GM18499 (cell line): Measurements from ENCODE around the gene NAV2.
A peak's percentile ranks its signal among the peaks of the same experiment; 100 is the strongest.

Source experiments
- ATAC-seq: cut with Tn5 transposase; IDR thresholded peaks from one replicate; pipeline ENCODE4 v1.9.1; 2021; ENCODE audit warnings: moderate number of reproducible peaks; ENCODE audit not compliant: insufficient read depth, unreplicated experiment

NAV2 gene

GRCh38 chr11:19712281-19713195 lies at the start of gene NAV2:
Gene NAV2 (plus strand): TSS chr11:19712837. CDS start chr11:19713696, 859 bp downstream.
- ATAC-seq = peak; percentile 78

GRCh38 chr11:19663206-19663605 lies 49.4 kb upstream of the NAV2 start:
- no peak for ATAC-seq

- no peak for ATAC-seq
Measured at GRCh38 chr11:19664886-19665548, 47.6 kb upstream of the NAV2 start.

GRCh38 chr11:19666951-19667350 lies 45.7 kb upstream of the NAV2 start:
- no peak for ATAC-seq

DNA sequence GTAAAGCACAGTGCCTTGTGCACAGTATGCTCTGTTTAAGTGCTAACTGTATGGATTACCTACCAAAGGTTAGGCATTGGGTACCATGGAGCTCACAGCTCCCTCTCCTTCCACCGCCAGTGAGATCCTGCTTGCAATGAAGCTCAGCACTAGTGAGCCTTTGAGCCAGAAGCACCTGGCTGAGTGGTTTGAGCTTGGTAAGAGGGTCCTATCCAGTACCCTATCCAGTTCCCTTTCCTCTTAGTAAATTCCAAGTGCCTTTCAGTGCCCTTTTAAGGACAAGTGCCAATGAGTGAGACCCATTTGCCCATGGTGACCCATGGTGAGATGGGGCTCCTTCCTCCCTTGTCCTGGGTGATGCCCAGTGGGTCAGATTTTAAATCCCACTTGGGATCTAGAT lies 43.1 kb upstream of the NAV2 start:
- ATAC-seq = no peak

GRCh38 chr11:19670030-19670791 lies 42.4 kb upstream of the NAV2 start:
- ATAC-seq = no peak

- no peak for ATAC-seq
Measured at GRCh38 chr11:19672586-19673206, 39.9 kb upstream of the NAV2 start.

DNA sequence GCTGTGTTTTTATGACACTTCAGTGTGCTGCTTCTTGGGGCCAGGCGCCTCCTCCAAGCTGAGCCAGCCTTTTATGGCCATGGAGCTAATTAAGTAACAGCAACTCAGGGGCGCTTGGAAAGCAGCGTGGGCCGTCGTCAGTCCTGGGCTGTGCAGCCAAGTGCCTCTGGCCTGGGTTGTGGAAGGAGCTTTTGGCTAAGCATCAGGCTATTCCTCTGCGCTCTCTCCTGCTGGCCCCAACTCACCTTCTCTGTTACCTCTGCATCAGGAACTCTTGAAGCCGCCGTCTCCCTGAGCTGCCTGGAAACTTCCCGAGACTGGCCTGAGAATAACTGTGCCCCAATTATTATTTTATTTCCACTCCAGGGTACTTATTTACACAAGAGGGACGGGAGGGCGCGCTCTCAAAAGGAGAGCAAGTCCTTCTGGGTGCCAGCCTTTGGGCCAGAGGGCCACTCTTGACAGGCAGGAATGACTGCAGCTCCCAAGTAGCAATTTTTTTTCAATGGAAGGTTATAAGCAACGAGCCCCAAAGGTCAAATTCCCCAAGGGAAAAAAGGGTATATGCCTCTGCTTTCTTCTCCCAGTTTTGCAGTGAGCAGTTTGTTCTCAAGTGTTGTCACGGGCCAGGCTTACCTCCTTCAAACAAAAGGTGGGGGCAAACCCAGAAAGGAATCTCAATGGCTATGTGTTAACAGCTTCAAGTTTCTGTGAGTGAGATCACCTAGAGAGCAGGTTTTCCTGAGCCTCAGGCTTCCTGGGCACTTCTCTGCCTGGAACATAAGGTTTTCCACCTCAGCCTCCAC lies 38.5 kb upstream of the NAV2 start:
- ATAC-seq = no peak

GRCh38 chr11:19674836-19675235 lies 37.8 kb upstream of the NAV2 start:
- ATAC-seq = no peak

DNA sequence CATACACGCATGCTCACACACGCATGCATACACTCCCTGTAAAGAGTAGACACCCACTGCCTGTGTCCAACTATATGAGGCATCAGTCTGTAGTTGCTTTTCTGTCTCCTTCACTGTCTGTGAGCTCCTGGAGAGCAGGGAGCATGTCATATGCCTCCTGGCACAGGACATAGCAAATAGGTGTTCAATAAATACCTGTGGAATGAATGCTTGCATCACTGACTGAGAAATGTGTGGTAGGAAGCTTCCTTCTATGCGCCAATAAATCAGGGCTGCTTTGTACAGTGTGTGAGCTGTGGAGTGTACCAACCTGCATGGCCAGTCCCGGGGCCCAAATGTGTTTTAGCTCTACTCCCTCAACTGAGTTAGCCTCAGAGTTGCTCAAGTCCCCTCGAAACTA lies 37.2 kb upstream of the NAV2 start:
- no peak for ATAC-seq

DNA sequence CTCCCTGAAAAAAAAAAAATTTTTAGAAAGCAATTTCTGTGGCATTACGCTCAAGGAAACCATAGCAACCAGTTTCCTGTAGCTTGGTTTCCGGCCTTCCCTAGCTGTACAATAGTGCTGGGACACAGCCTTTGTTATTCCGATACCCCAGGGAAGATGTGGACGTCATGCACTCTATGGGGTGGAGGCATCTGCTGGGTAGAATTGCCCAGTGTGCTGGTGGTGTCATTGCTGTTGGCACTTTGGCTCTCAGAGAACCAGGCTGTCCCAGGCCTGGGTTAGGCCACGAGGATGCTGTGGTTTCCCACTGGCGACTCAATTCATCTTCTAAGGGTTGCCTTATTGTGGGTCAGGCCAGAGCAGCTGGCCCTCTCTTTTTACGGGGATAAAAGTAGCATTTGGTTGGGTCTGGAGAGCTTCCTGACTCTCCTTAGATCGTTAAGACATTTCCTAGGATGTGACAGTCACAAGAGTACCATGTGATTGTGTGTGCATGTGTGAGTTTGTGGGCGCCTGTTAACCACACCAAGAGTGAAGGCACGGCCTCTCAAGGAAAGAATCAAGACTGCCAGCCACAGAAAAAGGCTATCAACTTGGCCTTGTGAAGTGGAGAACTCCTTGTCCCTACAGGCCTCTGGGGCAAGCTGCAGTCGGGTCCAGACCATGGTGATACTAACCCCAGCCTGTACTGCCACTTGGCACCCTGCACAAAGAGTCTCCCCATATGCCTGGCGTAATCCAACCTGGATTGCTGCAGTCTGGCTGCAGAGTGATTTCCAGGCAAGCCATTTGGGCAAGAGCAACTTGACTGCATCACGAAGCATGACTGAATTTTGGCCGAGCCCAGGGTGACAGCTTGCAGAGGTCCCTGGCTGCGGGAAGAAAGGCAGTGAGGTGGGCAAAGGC lies 35.9 kb upstream of the NAV2 start:
- no peak for ATAC-seq

- no peak for ATAC-seq
Measured at GRCh38 chr11:19677381-19678080, 35.1 kb upstream of the NAV2 start.

DNA sequence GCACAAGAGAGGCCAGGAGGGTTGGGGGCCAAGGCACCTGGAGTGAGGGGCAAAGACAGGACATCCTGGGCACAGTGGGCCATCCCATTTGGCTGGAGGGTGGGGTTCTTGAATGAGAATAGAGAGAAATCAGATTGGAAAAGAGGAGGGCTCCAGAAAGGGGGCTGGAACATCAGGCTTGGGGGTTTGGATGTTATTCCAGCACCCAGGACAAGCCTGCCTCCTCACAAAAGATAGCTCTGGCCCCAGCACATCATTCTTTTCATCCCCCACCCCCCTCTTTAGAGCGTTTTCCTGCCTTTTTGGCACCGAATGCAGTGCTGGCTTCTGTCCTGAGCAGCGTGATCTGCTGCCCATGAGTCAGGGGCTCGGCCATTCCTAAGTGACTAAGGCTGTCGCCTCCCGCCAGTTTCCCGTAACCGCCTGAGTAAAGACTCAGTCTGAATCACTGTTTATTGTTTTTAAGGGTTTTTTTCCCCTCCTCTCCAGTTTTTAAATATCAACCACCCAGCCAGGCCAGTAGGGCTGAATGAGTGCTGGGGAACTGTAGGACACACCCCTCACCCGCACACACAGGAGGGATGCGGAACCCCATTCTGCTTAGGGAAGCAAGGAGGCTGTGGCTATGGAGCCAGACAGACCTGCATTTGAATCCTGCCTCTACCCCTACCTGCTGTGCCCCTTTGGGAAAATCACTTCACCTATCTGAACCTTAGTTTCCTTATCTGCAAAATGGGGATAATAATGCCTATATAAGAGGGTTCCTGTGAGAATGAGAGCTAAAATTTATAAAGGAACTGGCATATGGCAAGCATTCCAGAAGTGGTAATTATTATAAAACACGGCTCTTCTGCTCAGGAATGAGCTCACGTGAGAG lies 32.4 kb upstream of the NAV2 start:
- ATAC-seq = no peak

GRCh38 chr11:19680829-19681368 lies 31.7 kb upstream of the NAV2 start:
- no peak for ATAC-seq

- ATAC-seq = no peak
Measured at GRCh38 chr11:19683141-19683805, 29.4 kb upstream of the NAV2 start.

DNA sequence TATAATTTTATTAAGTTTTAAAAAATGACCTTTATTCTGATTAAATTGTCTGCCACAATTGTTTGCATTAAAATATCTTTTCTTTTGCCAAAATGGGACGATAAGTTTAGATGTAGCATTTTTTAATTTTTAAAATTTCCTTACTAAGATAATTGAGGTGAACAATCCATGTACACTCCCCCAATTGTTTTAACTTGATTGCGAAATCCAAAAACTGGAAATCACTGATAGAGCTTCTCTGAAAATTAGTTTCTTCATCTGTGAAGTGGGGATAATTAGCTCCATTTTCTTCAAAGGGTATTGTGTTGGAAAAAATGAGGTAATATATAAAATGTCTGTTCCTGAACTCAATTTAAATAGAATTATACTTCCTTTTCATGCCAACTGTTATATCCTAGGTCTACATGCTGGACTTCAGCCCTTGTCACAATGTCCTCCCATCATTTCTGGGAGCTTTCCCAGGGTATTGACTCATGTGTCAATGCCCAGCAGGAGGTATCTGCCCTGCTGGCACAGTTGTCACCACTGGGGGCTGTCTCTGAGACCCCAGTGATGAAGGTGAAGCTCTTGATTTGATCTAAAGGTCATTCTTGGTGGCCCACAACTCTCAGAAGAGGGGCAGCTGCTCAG lies 28.7 kb upstream of the NAV2 start:
- no peak for ATAC-seq
